ENCODE measurements around the gene RTL1.

- TF ChIP-seq CTCF (IDR thresholded peaks at IDR 0.05; ENCODE audit: low read length): no peak
- TF ChIP-seq EZH2 (optimal IDR thresholded peaks at IDR 0.05; ENCODE audit: low read depth, low read length): no peak
- TF ChIP-seq EZH2phosphoT487 (IDR thresholded peaks at IDR 0.05; ENCODE audit: low read length): no peak
Observed at GRCh38 chr14:100864960-100865681, 38.4 kb downstream of the RTL1 start.
